MCF 10A (cell line): Measurements from ENCODE around the gene SLC17A2. TPM values are rescaled to one million over a fixed set of nuclear protein-coding genes. Genes with fewer than 3 reads are reported as not detected.
A peak's percentile ranks its signal among the peaks of the same experiment; 100 is the strongest.

Source experiments
- BruUV-seq: library from RNA; stranded (reverse); fragments of 400-500 nt; replicated peaks from 2 replicates; lab custom pipeline; 2021; lab: Mats Ljungman, UMichigan
- CTCF ChIA-PET: fragments of 300-600 bp; sonication (Branson Sonifier 250); formaldehyde crosslinking; extraction: SDS; loops from one replicate; lab custom pipeline; 2021; ENCODE audit warnings: antibody characterized with exemption, inconsistent platforms; lab: Yijun Ruan, JAX
- POLR2A ChIA-PET: fragments of 300-600, 350-650 bp; sonication (Branson Sonifier 250); formaldehyde crosslinking; extraction: SDS; loops from one replicate; lab custom pipeline; 2020; ENCODE audit warnings: antibody characterized with exemption, inconsistent platforms; lab: Yijun Ruan, JAX
- DNase-seq: peaks from one replicate; pipeline ENCODE4 v3.0.0-alpha.2; 2018; ENCODE audit not compliant: unreplicated experiment
- H3K27ac Mint-ChIP-seq: one replicate; pipeline ENCODE4 v1.8.0; 2022; ENCODE audit warnings: mild to moderate bottlenecking, low read depth, mixed read lengths; ENCODE audit not compliant: unreplicated experiment
- H3K27me3 Mint-ChIP-seq: one replicate; pipeline ENCODE4 v1.8.0; 2022; ENCODE audit warnings: mixed read lengths; ENCODE audit not compliant: insufficient read depth, unreplicated experiment
- H3K36me3 Mint-ChIP-seq: one replicate; pipeline ENCODE4 v1.8.0; 2022; ENCODE audit warnings: mild to moderate bottlenecking, moderate library complexity, mixed read lengths; ENCODE audit not compliant: insufficient read depth, unreplicated experiment
- H3K4me1 Mint-ChIP-seq: one replicate; pipeline ENCODE4 v1.8.0; 2022; ENCODE audit warnings: mixed read lengths; ENCODE audit not compliant: insufficient read depth, unreplicated experiment
- H3K4me3 Mint-ChIP-seq: one replicate; pipeline ENCODE4 v1.8.0; 2022; ENCODE audit warnings: mild to moderate bottlenecking, moderate library complexity, mixed read lengths; ENCODE audit not compliant: unreplicated experiment
- H3K9me3 Mint-ChIP-seq: one replicate; pipeline ENCODE4 v1.8.0; 2022; ENCODE audit warnings: mixed read lengths; ENCODE audit not compliant: unreplicated experiment
- CTCF ChIP-seq: fragments of 200-600 bp; IDR thresholded peaks from one replicate; pipeline ENCODE4 v1.8.0; 2022; ENCODE audit warnings: antibody characterized with exemption, mild to moderate bottlenecking; ENCODE audit not compliant: unreplicated experiment
- intact Hi-C: fragments of 100-400 bp; cut with micrococcal nuclease; formaldehyde crosslinking; loops from 2 replicates; pipeline ENCODE4 v1.14.1; 2022
- total RNA-seq: library from RNA; stranded (reverse); gene quantifications from 2 replicates; pipeline ENCODE4 v1.2.3, GENCODE V29; 2022

The SLC17A2 gene
- total RNA-seq, 1 experiment from 2014 or later = not detected

DNA sequence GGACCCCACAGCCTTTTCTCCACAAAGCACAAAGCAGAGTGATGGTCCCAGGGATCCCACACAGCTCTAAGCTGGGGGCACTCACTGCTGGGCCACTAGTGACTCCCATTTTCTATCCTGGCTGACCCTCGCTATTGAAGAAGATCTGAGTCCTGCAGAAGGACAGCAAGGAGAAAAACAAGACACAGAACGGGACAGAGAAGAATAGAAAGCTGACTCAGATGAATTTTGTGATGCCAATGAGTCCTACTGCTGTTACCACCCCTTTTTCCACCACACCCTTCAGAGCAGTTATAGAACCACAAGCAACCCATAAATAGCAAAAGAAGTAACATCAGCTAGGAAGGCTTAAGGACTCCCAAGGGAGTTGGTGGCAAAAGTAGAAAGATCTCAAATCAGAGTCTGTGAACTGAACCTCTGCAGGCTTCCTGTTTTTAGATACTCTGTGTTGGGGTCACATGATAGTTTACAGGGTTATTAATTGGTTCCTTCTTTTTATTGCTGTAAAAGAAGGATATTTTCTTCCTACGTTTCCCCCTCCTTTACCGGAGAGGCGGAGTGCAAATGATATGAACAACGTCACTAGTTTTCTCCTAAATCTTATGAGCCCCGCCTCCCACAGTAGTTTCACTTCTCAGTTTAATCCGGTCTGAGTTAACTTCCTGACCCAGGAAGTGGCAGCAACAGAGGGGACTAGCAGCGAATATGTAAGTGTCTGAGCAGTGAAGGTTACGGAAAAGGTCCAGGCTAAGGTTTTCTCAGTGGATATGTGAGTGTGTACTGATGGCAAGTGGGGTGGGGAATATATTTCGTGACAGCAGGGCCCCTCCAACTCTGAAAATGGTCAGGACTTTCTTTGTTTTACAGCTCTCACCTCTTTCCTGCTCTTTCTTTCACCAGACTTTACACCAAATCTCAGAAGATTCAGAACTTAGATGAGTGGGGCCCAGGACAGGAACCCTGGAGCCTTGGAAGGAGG lies 31.9 kb upstream of the SLC17A2 start, which contains the start of gene TRIM38:
TRIM38 (plus strand) TSS at position 654 of the 979 bp plus-strand sequence. CDS start 3,721 bp downstream, outside the sequence.
- intact Hi-C loops = no loop called here
- POLR2A ChIA-PET = interaction anchor here (0.5 to 3.7 kb wide), 22 partner anchors 8 to 769 kb away, joined by 3 to 50 read pairs (median 4); partner anchors contain the start of gene HFE

DNA sequence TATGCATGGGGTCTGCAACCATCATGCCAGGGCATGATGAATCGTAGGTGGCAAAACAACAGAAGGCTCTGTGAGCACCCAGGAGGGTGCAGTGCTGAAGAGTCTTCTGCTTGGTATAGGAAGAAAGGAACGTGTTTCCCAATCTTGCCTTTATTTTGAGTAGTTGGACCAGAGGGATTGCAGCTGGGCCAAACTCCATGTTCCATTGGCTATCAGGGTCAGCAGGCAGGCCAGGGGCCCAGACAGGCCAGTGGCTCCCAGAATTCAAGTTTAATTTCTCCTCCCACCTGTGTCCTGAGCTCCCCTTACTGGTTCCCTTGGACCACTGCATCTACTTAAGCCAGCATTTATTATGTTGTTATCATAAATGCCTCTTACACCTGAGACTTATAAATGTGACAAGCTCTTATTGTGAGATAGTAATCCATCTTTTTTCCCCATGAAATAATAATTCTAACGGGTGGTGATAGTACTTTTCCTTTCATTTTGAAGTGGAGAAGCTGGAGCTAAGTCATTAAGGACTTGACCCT lies 31.2 kb upstream of the SLC17A2 start:
- peak overlapping the region; percentile 98 for H3K27ac Mint-ChIP-seq
- DNase-seq = peak; percentile 1
- POLR2A ChIA-PET = interaction anchor here (0.6 to 3.7 kb wide), 18 partner anchors 8 to 768 kb away, joined by 3 to 50 read pairs (median 4); partner anchors contain the start of gene HFE

More for the DNA sequence above, 31.9 kb upstream of the SLC17A2 start, which contains the start of gene TRIM38:
- Mint-ChIP-seq H3K4me1 (peaks cover 47% of the 10 kb centered on the region), H3K9me3 (peaks cover 7% of the 10 kb centered on the region), H3K27me3 (no peaks in the 10 kb centered on the region), H3K36me3 (peaks cover 34% of the 10 kb centered on the region), H3K4me3 (peak within 1 kb of the TSS; percentile 83), H3K27ac (peak within 1 kb of the TSS; percentile 98)
- DNase-seq = peak; percentile 90
- CTCF ChIA-PET = interaction anchor here (0.8 to 1.2 kb wide), 2 partner anchors 30 kb away, joined by 4 to 7 read pairs; no protein-coding TSS in a partner anchor
- no peak for TF ChIP-seq CTCF
- TSS peak; percentile 82 for BruUV-seq

DNA sequence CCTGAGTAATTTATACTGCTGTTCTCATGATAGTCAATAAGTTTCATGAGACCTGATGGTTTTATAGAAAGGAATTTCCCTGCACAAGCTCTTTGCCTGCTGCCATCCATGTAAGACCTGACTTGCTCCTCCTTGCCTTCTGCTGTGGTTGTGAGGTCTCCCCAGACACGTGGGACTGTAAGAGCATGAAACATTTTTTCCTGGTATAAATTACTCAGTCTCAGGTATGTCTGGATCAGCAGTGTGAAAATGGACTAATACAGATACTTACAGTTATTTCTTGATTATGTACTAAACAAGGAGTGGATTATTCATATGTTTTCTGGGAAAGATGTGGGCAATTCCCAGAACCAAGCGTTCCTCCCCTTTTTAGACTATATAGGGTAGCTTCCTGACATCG lies 30.2 kb upstream of the SLC17A2 start:
- no TSS peak for BruUV-seq
- Mint-ChIP-seq H3K9me3 (peaks cover 7% of the 10 kb centered on the region), H3K4me3 (no peak overlapping the region), H3K36me3 (peaks cover 17% of the 10 kb centered on the region), H3K4me1 (peaks cover 43% of the 10 kb centered on the region), H3K27ac (no peak overlapping the region), H3K27me3 (no peaks in the 10 kb centered on the region)
- ChIA-PET POLR2A (interaction anchor here (1.6 to 3.7 kb wide), 2 partner anchors 10 to 33 kb away, joined by 3 to 50 read pairs; no protein-coding TSS in a partner anchor), CTCF (interaction anchor here (2.0 kb wide), 1 partner anchor 32 kb away, joined by 8 read pairs; no protein-coding TSS in a partner anchor)
- intact Hi-C loops = no loop called here
- DNase-seq = no peak
- TF ChIP-seq CTCF = no peak

More for the DNA sequence above, 31.2 kb upstream of the SLC17A2 start:
- no peak for TF ChIP-seq CTCF
- H3K27me3 Mint-ChIP-seq = no peaks in the 10 kb centered on the region
- H3K4me1 Mint-ChIP-seq = peaks cover 46% of the 10 kb centered on the region
- no TSS peak for BruUV-seq
- H3K36me3 Mint-ChIP-seq = peaks cover 26% of the 10 kb centered on the region
- H3K9me3 Mint-ChIP-seq = peaks cover 7% of the 10 kb centered on the region
- H3K4me3 Mint-ChIP-seq = peak overlapping the region; percentile 83
- CTCF ChIA-PET = interaction anchor here (0.8 kb wide), 1 partner anchor 31 kb away, joined by 4 read pairs; no protein-coding TSS in a partner anchor
- intact Hi-C loops = no loop called here
